HFFc6 (cell line): ENCODE data around the gene SSBP3. TPM values are rescaled to one million over a fixed set of nuclear protein-coding genes. Genes with fewer than 3 reads are reported as not detected.

Experiments used
- DNase-seq: peaks from one replicate; pipeline ENCODE4 v3.0.0-alpha.2; 2018
- H3K27ac Mint-ChIP-seq: 2 replicates; pipeline ENCODE4 v1.8.0; 2020; ENCODE audit warnings: mild to moderate bottlenecking, mixed read lengths
- H3K27me3 Mint-ChIP-seq: 2 replicates; pipeline ENCODE4 v1.8.0; 2021; ENCODE audit warnings: mild to moderate bottlenecking, moderate library complexity, mixed read lengths; ENCODE audit not compliant: insufficient read depth
- H3K36me3 Mint-ChIP-seq: 2 replicates; pipeline ENCODE4 v1.8.0; 2021; ENCODE audit warnings: low read depth, mixed read lengths
- H3K4me1 Mint-ChIP-seq: 2 replicates; pipeline ENCODE4 v1.8.0; 2020; ENCODE audit warnings: low read depth, mixed read lengths
- H3K4me3 Mint-ChIP-seq: 2 replicates; pipeline ENCODE4 v1.8.0; 2020; ENCODE audit warnings: mild to moderate bottlenecking, moderate library complexity, mixed read lengths
- H3K9me3 Mint-ChIP-seq: 2 replicates; pipeline ENCODE4 v1.8.0; 2020; ENCODE audit warnings: mild to moderate bottlenecking, mixed read lengths
- total RNA-seq, 6 experiments: library from RNA; stranded (reverse); fragmentation: NEBNext Ultra II Directional; extraction: Animal tissue kit (Norgen Biotek cat#: 25700); gene quantifications; 2 replicates in 1 of 6; 3 replicates in 5 of 6; pipeline ENCODE4 v1.2.3, GENCODE V29; 2021
- TF ChIP-seq, protein P1 (sequence below): fragments of 200-600 bp; sonication (generic); IDR thresholded peaks from 2 replicates; pipeline ENCODE4 v1.5.0; 2021; ENCODE audit warnings: antibody characterized with exemption, mild to moderate bottlenecking

SSBP3 gene
- total RNA-seq, 6 experiments from 2014 or later: 42.3 to 72.2 (median 58.1) TPM

DNA sequence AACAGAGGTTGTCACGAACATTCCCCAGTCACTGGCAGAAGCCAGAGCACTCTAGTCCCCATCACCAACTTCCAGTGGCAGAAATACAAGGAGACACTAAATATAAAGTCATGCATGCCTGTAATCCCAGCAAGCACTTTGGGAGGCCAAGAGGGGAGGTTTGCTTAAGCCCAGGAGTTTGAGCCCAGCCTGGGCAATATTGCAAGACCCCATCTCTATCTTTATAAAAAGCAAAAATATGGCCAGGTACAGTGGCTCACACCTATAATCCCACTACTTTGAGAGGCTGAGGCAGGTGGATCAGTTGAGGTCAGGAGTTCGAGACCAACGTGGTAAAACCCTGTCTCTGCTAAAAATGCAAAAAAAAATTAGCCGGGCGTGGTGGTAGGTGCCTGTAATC lies 212.7 kb downstream of the SSBP3 start:
- no peaks in the 10 kb centered on the region for H3K9me3 Mint-ChIP-seq
- H3K27me3 Mint-ChIP-seq: no peaks in the 10 kb centered on the region; the same call in none of the 2 replicates
- no peak overlapping the region for H3K4me3 Mint-ChIP-seq
- H3K36me3 Mint-ChIP-seq: no peaks in the 10 kb centered on the region
- no peak overlapping the region for H3K27ac Mint-ChIP-seq
- DNase-seq: no peak
- peaks cover 4% of the 10 kb centered on the region for H3K4me1 Mint-ChIP-seq
- TF ChIP-seq, protein P1, sequence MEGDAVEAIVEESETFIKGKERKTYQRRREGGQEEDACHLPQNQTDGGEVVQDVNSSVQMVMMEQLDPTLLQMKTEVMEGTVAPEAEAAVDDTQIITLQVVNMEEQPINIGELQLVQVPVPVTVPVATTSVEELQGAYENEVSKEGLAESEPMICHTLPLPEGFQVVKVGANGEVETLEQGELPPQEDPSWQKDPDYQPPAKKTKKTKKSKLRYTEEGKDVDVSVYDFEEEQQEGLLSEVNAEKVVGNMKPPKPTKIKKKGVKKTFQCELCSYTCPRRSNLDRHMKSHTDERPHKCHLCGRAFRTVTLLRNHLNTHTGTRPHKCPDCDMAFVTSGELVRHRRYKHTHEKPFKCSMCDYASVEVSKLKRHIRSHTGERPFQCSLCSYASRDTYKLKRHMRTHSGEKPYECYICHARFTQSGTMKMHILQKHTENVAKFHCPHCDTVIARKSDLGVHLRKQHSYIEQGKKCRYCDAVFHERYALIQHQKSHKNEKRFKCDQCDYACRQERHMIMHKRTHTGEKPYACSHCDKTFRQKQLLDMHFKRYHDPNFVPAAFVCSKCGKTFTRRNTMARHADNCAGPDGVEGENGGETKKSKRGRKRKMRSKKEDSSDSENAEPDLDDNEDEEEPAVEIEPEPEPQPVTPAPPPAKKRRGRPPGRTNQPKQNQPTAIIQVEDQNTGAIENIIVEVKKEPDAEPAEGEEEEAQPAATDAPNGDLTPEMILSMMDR: no peak

DNA sequence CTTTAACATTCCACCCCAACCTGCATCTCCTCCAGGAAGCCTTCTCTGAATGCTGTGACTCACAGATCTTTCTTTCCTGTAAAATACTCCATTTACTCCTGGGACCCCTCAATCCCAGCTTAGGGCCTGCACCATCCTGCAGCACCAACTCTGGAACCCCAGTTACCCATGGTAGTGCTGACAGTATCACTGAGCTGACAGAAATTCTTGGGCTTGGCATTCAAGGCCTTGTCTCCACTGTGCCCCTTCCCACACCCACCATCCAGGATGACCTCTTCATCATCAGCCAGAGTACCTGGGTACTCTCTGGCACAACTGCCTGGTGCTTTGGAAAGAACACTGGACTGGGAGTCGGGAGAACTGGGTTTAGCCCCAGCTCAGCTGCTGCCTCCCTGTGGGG lies 214.7 kb downstream of the SSBP3 start:
- no peak for DNase-seq
- Mint-ChIP-seq H3K4me3 (no peak overlapping the region), H3K27ac (no peak overlapping the region), H3K4me1 (peaks cover 10% of the 10 kb centered on the region), H3K9me3 (no peaks in the 10 kb centered on the region), H3K36me3 (no peaks in the 10 kb centered on the region), H3K27me3 (no peaks in the 10 kb centered on the region; the same call in none of the 2 replicates)
- TF ChIP-seq, protein P1: no peak

DNA sequence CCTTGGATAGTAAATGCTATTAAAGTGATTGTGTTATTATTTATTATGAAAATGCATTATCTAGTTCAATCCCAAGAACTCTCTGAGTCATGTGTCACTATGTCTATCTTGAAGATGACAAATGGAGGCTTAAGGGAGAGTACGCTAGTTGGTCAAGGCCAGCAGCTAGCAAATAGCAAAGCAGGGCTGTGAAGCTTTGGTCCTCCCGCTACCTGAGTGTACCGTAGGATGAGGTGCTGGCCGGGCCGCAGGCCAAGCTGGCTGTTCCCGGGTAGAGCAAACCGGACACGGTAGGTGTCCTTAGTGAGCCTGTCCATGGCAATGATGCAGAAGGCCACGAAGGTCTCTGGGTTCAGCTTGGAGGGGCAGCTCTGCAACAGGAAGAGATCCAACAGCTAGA lies 215.7 kb downstream of the SSBP3 start:
- Mint-ChIP-seq H3K9me3 (no peaks in the 10 kb centered on the region), H3K36me3 (peaks cover 6% of the 10 kb centered on the region), H3K4me3 (no peak overlapping the region), H3K27ac (no peak overlapping the region), H3K27me3 (no peaks in the 10 kb centered on the region; the same call in none of the 2 replicates), H3K4me1 (peaks cover 10% of the 10 kb centered on the region)
- TF ChIP-seq, protein P1: no peak
- no peak for DNase-seq

DNA sequence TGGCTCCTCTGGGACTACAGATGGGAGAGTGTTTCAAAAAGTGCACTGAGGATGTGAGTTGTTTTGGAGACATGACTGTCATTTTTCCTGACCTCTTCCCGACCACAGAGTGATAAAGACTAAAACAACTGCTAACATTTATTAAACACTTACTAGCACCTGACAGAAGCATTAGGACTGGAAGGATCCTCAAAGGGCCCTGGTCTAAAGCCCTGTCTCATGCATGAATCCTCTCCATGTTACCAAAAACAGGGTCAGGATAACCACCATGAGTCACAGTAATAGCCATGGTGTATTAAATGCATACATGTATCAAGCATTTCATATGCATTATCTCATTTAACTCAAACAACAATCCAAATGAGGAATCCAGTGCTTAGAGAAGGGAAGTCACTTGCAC lies 217.9 kb downstream of the SSBP3 start:
- no peak for DNase-seq
- no peak overlapping the region for H3K4me3 Mint-ChIP-seq
- H3K4me1 Mint-ChIP-seq: peaks cover 10% of the 10 kb centered on the region
- H3K27me3 Mint-ChIP-seq: no peaks in the 10 kb centered on the region; the same call in none of the 2 replicates
- no peaks in the 10 kb centered on the region for H3K9me3 Mint-ChIP-seq
- no peak overlapping the region for H3K27ac Mint-ChIP-seq
- H3K36me3 Mint-ChIP-seq: peaks cover 6% of the 10 kb centered on the region
- TF ChIP-seq, protein P1: no peak

DNA sequence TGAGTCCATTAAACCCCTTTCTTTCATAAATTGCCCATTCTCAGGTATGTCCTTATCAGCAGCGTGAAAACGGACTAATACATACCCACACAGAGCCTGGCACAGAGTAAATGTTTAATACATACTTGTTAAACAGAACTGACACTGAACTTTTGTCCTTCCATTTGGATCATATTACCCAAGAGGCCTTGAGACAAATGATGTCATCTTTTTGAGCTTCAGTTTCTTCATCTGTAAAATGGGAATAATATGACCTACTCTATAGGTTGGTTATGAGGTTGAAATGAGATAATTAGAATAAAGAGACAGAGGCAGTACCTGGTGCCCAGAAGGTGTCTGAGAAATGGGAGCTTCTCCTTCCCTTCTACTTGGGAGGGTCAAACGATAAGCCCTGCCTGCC lies 220.1 kb downstream of the SSBP3 start:
- H3K27ac Mint-ChIP-seq: no peak overlapping the region
- TF ChIP-seq, protein P1: no peak
- H3K9me3 Mint-ChIP-seq: no peaks in the 10 kb centered on the region
- H3K4me3 Mint-ChIP-seq: no peak overlapping the region
- H3K4me1 Mint-ChIP-seq: peaks cover 10% of the 10 kb centered on the region
- DNase-seq: no peak
- no peaks in the 10 kb centered on the region; the same call in 1 of the 2 replicates for H3K27me3 Mint-ChIP-seq
- peaks cover 6% of the 10 kb centered on the region for H3K36me3 Mint-ChIP-seq
